Measurements from ENCODE around the gene RRAGD.

Gene RRAGD

GRCh38 chr6:89378628-89379027 is 33.4 kb downstream of the RRAGD start:
- DNase-seq (ENCODE audit: low read depth in 3 of 3, low spot score in 1 of 3): no peak

- peak in 1 of 3 donors; percentile 13 for DNase-seq (ENCODE audit: low read depth in 3 of 3, low spot score in 1 of 3)
Observed at GRCh38 chr6:89375427-89376267, 36.4 kb downstream of the RRAGD start.

GRCh38 chr6:89372506-89372901 is 39.6 kb downstream of the RRAGD start:
- no peak for DNase-seq (ENCODE audit: low read depth in 3 of 3, low spot score in 1 of 3)

- peak; percentile 40 to 65 (median 47) for DNase-seq (ENCODE audit: low read depth in 3 of 3, low spot score in 1 of 3)
Observed at GRCh38 chr6:89371849-89372505, 40.1 kb downstream of the RRAGD start.

GRCh38 chr6:89368999-89369398 is 43.1 kb downstream of the RRAGD start:
- DNase-seq (ENCODE audit: low read depth in 3 of 3, low spot score in 1 of 3): no peak

- DNase-seq (ENCODE audit: low read depth in 3 of 3, low spot score in 1 of 3): peak in 1 of 3 donors; percentile 35
Observed at GRCh38 chr6:89368107-89368506, 44.0 kb downstream of the RRAGD start.

GRCh38 chr6:89364586-89364985 is 47.5 kb downstream of the RRAGD start:
- no peak for DNase-seq (ENCODE audit: low read depth in 3 of 3, low spot score in 1 of 3)

GRCh38 chr6:89361171-89361570 is 50.9 kb downstream of the RRAGD start:
- no peak for DNase-seq (ENCODE audit: low read depth in 3 of 3, low spot score in 1 of 3)

DNA sequence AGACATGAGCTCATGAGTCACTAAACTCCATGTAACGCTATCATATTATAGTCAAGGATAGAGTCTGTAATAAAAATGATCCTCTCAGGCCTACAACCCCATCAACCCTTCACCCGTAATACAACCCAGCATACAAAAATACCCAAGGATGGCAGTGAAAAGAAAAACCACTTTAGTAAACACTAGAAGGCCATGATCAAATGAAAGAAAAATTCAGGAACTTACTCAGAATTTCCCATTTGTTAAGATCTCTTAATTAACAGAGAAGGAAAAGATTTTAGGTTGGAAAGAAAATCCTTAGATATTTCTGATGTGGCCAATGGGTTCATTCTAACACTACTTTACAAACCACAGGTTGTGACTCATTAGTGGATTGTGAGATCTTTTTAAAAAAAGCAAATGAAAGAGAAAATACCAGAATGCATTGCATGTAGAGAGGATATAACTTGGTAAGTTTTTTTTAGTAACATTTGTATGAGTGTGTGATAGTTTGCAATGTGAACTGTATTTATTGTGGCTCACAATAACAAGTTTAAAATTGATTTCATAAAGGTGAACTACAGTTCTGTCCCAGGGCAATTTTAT is 51.6 kb downstream of the RRAGD start:
- no peak for DNase-seq (ENCODE audit: low read depth in 3 of 3, low spot score in 1 of 3)

DNA sequence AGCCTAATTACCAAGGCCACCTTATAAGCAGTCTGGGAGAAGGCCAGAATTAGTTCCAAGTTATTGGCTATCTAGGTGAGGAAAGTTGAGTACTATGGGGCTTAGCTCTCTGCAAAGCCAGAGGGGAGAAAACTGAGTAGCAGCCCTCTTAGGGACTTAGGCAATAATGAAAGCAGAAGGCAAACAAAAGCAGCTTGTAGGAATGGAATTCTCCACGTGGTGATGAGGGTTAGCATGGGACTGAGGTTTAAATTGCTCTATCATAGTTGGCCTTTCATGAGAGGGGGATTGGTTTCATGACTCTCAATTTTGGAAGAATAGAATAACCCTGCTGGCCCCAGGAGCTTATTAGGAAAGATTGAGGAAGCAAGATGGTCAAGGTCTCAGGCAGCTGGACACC is 52.5 kb downstream of the RRAGD start:
- DNase-seq (ENCODE audit: low read depth in 3 of 3, low spot score in 1 of 3): no peak

DNA sequence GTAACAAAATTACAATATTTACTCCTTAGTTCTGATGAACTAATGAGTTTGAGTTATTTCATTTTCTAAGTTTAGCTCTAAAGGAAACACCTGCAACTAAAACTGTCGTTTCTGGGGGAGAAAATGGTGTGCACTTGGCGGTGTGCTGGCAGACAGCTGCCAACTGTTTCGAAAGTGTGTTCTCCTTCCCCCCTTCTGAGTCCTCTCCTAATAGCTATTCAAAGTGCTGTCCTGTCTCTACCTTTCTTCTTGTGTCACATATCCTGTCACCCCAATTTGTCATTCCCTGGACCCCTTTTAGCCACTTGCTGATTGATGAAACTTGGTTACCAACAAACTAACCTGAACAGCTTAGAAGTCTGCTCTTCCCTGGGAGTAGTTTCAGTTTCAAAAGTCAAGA is 54.7 kb downstream of the RRAGD start:
- no peak for DNase-seq (ENCODE audit: low read depth in 3 of 3, low spot score in 1 of 3)

- DNase-seq (ENCODE audit: low read depth in 3 of 3, low spot score in 1 of 3): no peak
Observed at GRCh38 chr6:89356642-89357170, 55.4 kb downstream of the RRAGD start.

GRCh38 chr6:89355511-89356194 is 56.4 kb downstream of the RRAGD start:
- no peak for DNase-seq (ENCODE audit: low read depth in 3 of 3, low spot score in 1 of 3)

- DNase-seq (ENCODE audit: low read depth in 3 of 3, low spot score in 1 of 3): no peak
Observed at GRCh38 chr6:89353702-89354392, 58.2 kb downstream of the RRAGD start.

DNA sequence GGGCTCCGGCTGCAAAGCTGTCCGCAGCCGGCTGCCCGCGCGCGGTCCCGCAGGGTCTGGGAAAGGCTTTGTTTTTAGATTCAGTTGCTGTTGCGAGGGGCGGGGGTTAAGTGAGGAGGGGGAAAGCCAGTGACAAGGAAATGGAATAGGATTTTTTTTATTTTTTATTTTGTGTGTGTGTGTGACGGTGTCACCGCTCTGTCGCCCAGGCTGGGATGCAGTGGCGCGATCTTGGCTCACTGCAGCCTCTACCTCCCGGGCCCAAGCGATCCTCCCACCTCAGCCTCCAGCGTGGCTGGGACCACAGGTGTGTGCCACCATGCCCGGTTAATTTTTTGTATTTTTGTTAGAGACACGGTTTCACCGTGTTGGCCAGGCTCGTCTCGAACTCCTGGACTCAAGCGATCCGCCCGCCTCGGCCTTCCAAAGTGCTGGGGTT is 58.9 kb downstream of the RRAGD start:
- DNase-seq (ENCODE audit: low read depth in 3 of 3, low spot score in 1 of 3): no peak

DNA sequence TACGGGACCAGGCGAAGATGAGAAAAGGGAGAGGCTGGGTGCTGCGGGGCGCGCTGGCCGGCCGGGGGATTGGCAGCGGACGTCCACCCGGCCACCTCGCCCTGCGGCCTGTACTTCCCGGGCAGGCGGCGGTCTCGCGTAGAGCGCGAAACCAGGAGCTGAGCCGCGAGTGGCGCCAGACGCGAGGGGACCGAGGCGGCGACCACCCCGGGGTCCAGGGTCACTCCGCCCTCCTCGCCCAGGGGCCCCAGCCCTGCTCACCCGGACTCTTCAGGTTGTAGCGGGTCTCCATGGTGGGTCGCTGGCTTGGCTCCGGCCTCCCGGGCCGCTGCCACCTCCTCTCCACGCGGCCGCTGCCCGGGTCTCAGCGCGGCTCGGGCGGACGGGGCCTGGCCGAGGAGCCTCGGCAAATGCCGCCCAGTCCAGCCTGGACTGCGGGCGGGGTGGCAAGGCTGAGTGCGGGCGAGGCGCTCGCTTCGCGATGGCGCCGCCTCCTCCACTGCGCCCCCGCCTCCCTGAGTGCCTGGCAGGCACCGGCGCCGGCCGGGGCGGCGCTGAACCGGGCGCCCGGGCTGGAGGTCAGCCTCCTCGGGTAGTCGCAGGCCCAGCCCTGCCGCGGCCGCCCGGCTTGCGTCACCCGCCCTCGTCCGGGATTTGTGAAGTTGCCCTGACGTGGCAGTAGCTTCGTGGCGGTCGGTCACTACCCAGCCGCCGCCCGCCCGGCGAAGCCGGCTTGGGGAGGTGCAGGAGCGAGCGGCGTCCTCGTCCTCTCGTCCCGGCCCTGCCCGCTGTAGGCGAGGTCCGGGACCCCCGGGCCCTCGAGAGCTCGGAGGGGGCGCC is 59.6 kb downstream of the RRAGD start, which contains the start of gene UBE2J1:
Gene UBE2J1, minus strand, starts transcription at position 445 of the 840 bp plus-strand sequence. Its CDS starts 153 bp downstream, at position 292.
- peak in 2 of 3 donors; percentile 16 to 59 for DNase-seq (ENCODE audit: low read depth in 3 of 3, low spot score in 1 of 3)

- DNase-seq (ENCODE audit: low read depth in 3 of 3, low spot score in 1 of 3): no peak
Observed at GRCh38 chr6:89351671-89352277, 60.3 kb downstream of the RRAGD start.

DNA sequence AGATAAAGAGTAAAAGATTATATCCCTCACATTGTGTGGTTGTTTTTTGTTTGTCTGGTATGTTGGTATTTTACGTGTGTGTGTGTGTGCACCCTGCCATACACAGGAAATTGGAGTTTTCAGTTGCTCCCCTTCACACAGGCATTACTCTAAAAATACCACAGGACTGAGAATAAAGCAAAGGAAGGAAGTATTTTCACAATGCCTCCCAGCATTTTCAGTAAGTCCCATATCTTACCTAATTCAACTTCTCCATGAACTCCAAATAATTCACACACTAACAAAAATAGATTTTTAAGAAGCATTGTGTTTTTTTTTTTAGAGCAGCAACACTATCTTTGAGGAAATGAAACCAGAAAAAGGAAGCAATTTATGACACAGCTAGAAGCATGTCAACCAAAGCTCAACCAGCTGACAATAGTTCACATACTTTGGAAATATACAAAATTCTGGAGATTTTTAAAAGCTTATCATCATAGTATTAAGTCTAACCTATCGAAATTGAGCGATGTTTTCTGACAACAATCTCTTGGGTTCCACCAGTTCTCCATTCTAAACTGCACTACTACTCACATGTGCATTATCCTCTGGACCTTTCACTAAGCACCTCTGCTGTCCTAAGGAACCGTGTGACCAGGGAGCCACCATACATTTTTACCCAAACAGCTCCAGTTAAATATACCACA is 61.6 kb downstream of the RRAGD start:
- no peak for DNase-seq (ENCODE audit: low read depth in 3 of 3, low spot score in 1 of 3)

- DNase-seq (ENCODE audit: low read depth in 3 of 3, low spot score in 1 of 3): no peak
Observed at GRCh38 chr6:89348372-89348771, 63.7 kb downstream of the RRAGD start.

All from stimulated activated CD4-positive, alpha-beta T cell treated with anti-CD3 and anti-CD28 coated beads, TNF-alpha, amount 100 ng/mL, for 1 hour (primary cell).